MCF 10A (cell line): Measurements from ENCODE around the gene DUSP18. TPM values are rescaled to one million over a fixed set of nuclear protein-coding genes. Genes with fewer than 3 reads are reported as not detected.
"Not testable (repeated sequence)": the region's sequence is repeated elsewhere in the genome, so short reads cannot be mapped to it uniquely, and the experiment has no call there.

Experiments
- Bru-seq: library from RNA; stranded (reverse); fragments of 400-500 nt; gene quantifications from one replicate; lab custom pipeline; 2021; lab: Mats Ljungman, UMichigan
- BruChase-seq, 2 experiments: library from RNA; stranded (reverse); fragments of 400-500 nt; gene quantifications; one replicate each; lab custom pipeline; 2021; lab: Mats Ljungman, UMichigan
- BruUV-seq: library from RNA; stranded (reverse); fragments of 400-500 nt; replicated peaks from 2 replicates; lab custom pipeline; 2021; lab: Mats Ljungman, UMichigan
- CTCF ChIA-PET: fragments of 300-600 bp; sonication (Branson Sonifier 250); formaldehyde crosslinking; extraction: SDS; loops from one replicate; lab custom pipeline; 2021; ENCODE audit warnings: antibody characterized with exemption, inconsistent platforms; lab: Yijun Ruan, JAX
- POLR2A ChIA-PET: fragments of 300-600, 350-650 bp; sonication (Branson Sonifier 250); formaldehyde crosslinking; extraction: SDS; loops from one replicate; lab custom pipeline; 2020; ENCODE audit warnings: antibody characterized with exemption, inconsistent platforms; lab: Yijun Ruan, JAX
- DNase-seq: peaks from one replicate; pipeline ENCODE4 v3.0.0-alpha.2; 2018; ENCODE audit not compliant: unreplicated experiment
- H3K27ac Mint-ChIP-seq: one replicate; pipeline ENCODE4 v1.8.0; 2022; ENCODE audit warnings: mild to moderate bottlenecking, low read depth, mixed read lengths; ENCODE audit not compliant: unreplicated experiment
- H3K27me3 Mint-ChIP-seq: one replicate; pipeline ENCODE4 v1.8.0; 2022; ENCODE audit warnings: mixed read lengths; ENCODE audit not compliant: insufficient read depth, unreplicated experiment
- H3K36me3 Mint-ChIP-seq: one replicate; pipeline ENCODE4 v1.8.0; 2022; ENCODE audit warnings: mild to moderate bottlenecking, moderate library complexity, mixed read lengths; ENCODE audit not compliant: insufficient read depth, unreplicated experiment
- H3K4me1 Mint-ChIP-seq: one replicate; pipeline ENCODE4 v1.8.0; 2022; ENCODE audit warnings: mixed read lengths; ENCODE audit not compliant: insufficient read depth, unreplicated experiment
- H3K4me3 Mint-ChIP-seq: one replicate; pipeline ENCODE4 v1.8.0; 2022; ENCODE audit warnings: mild to moderate bottlenecking, moderate library complexity, mixed read lengths; ENCODE audit not compliant: unreplicated experiment
- H3K9me3 Mint-ChIP-seq: one replicate; pipeline ENCODE4 v1.8.0; 2022; ENCODE audit warnings: mixed read lengths; ENCODE audit not compliant: unreplicated experiment
- CTCF ChIP-seq: fragments of 200-600 bp; IDR thresholded peaks from one replicate; pipeline ENCODE4 v1.8.0; 2022; ENCODE audit warnings: antibody characterized with exemption, mild to moderate bottlenecking; ENCODE audit not compliant: unreplicated experiment
- intact Hi-C: fragments of 100-400 bp; cut with micrococcal nuclease; formaldehyde crosslinking; loops from 2 replicates; pipeline ENCODE4 v1.14.1; 2022
- long read RNA-seq: library from polyadenylated mRNA; stranded (forward); transcript quantifications from one replicate; pipeline ENCODE4 v2.0.0, GENCODE V29; 2022
- total RNA-seq: library from RNA; stranded (reverse); gene quantifications from 2 replicates; pipeline ENCODE4 v1.2.3, GENCODE V29; 2022

The DUSP18 gene
- total RNA-seq (5.6 and 6.5 TPM in 2 replicates), Bru-seq, nascent RNA (percentile 45 among the genes with signal in this experiment), BruChase-seq, experiment 1, labeled RNA remaining after a 6-hour chase (percentile 80 among the genes with signal in this experiment), BruChase-seq, experiment 2, labeled RNA remaining after a 2-hour chase (percentile 62 among the genes with signal in this experiment)
- long read RNA-seq, transcript DUSP18-201 (2 exons, 2,479 nt): major isoform, 5 of 13 reads
- long read RNA-seq, partial matches to known transcripts: 0 of 13 reads
- long read RNA-seq, other reads (novel, unspliced or antisense): 6 of 13 reads

- BruUV-seq: TSS peak; percentile 92
- intact Hi-C loops: loop anchor here (1.0 kb wide), 1 partner anchor 33 kb away; no protein-coding TSS in a partner anchor
Observed at GRCh38 chr22:30667494-30668385, at the start of gene DUSP18. TSS of gene DUSP18 (minus strand) at chr22:30667875. CDS start at chr22:30664003, 3,872 bp downstream.

GRCh38 chr22:30714062-30714461, 46.4 kb upstream of the DUSP18 start:
- CTCF ChIA-PET: no interaction called here
- DNase-seq: no peak
- no peaks in the 10 kb centered on the region for H3K27me3 Mint-ChIP-seq
- peaks cover 15% of the 10 kb centered on the region for H3K4me1 Mint-ChIP-seq
- H3K27ac Mint-ChIP-seq: no peak overlapping the region
- H3K9me3 Mint-ChIP-seq: no peaks in the 10 kb centered on the region
- H3K36me3 Mint-ChIP-seq: peaks cover 3% of the 10 kb centered on the region
- POLR2A ChIA-PET: no interaction called here
- no TSS peak for BruUV-seq
- intact Hi-C loops: no loop called here
- TF ChIP-seq CTCF: no peak
- no peak overlapping the region for H3K4me3 Mint-ChIP-seq

More at GRCh38 chr22:30667494-30668385, at the start of gene DUSP18:
- ChIA-PET CTCF (interaction anchor here (0.7 to 1.9 kb wide), 3 partner anchors 33 to 617 kb away, joined by 3 to 8 read pairs (median 3); no protein-coding TSS in a partner anchor), POLR2A (interaction anchor here (0.7 to 1.8 kb wide), 6 partner anchors 19 to 93 kb away, joined by 3 to 6 read pairs (median 3); partner anchors contain the start of gene SLC35E4)
- H3K27me3 Mint-ChIP-seq: no peaks in the 10 kb centered on the region
- TF ChIP-seq CTCF: peak; percentile 26
- H3K36me3 Mint-ChIP-seq: peaks cover 15% of the 10 kb centered on the region
- H3K4me3 Mint-ChIP-seq: peak within 1 kb of the TSS; percentile 89
- H3K27ac Mint-ChIP-seq: peak within 1 kb of the TSS; percentile 61
- H3K9me3 Mint-ChIP-seq: no peaks in the 10 kb centered on the region
- DNase-seq: peak; percentile 90
- H3K4me1 Mint-ChIP-seq: peaks cover 12% of the 10 kb centered on the region

GRCh38 chr22:30712094-30712493, 44.4 kb upstream of the DUSP18 start:
- no peak for TF ChIP-seq CTCF
- Mint-ChIP-seq H3K27ac (no peak overlapping the region), H3K36me3 (no peaks in the 10 kb centered on the region), H3K27me3 (no peaks in the 10 kb centered on the region), H3K4me3 (no peak overlapping the region), H3K4me1 (peaks cover 6% of the 10 kb centered on the region), H3K9me3 (no peaks in the 10 kb centered on the region)
- ChIA-PET CTCF (interaction anchor here (0.6 to 1.2 kb wide), 3 partner anchors 29 to 436 kb away, joined by 3 to 6 read pairs (median 3); no protein-coding TSS in a partner anchor), POLR2A (interaction anchor here (0.6 to 0.7 kb wide), 2 partner anchors 9 to 10 kb away, joined by 3 to 4 read pairs; no protein-coding TSS in a partner anchor)
- DNase-seq: no peak
- intact Hi-C loops: no loop called here
- BruUV-seq: no TSS peak

GRCh38 chr22:30709980-30710379, 42.3 kb upstream of the DUSP18 start:
- intact Hi-C loops, H3K27me3 Mint-ChIP-seq, CTCF ChIA-PET, POLR2A ChIA-PET, DNase-seq, BruUV-seq, H3K4me1 Mint-ChIP-seq, H3K9me3 Mint-ChIP-seq, H3K4me3 Mint-ChIP-seq, H3K36me3 Mint-ChIP-seq, H3K27ac Mint-ChIP-seq: not testable (repeated sequence)
